NCI-H526 treated with DMSO at 0.1 percent for 48 hours (cell line): ENCODE results near the gene REG4.
"Not testable (repeated sequence)": the region's sequence is repeated elsewhere in the genome, so short reads cannot be mapped to it uniquely, and the experiment has no call there.

Experiments
- DNase-seq: peaks from one replicate; lab custom pipeline; 2025; lab: John Stamatoyannopoulos, UW

REG4 gene

GRCh38 chr1:119806489-119806888 is 4.8 kb downstream of the REG4 start:
- DNase-seq = no peak

- DNase-seq = no peak
These were observed 5.5 kb downstream of the REG4 start for GRCh38 chr1:119805746-119806145.

GRCh38 chr1:119805247-119805646 is 6.0 kb downstream of the REG4 start:
- no peak for DNase-seq

- no peak for DNase-seq
These were observed 11.6 kb downstream of the REG4 start for GRCh38 chr1:119799599-119800177.

GRCh38 chr1:119799003-119799402 is 12.3 kb downstream of the REG4 start:
- no peak for DNase-seq

- no peak for DNase-seq
These were observed 13.7 kb downstream of the REG4 start for GRCh38 chr1:119797606-119798005.

- no peak for DNase-seq
These were observed 14.1 kb downstream of the REG4 start for GRCh38 chr1:119797162-119797561.

- no peak for DNase-seq
These were observed 15.7 kb downstream of the REG4 start for GRCh38 chr1:119795261-119796200.

- DNase-seq = no peak
These were observed 16.4 kb downstream of the REG4 start for GRCh38 chr1:119794876-119795240.

GRCh38 chr1:119794230-119794875 is 16.9 kb downstream of the REG4 start:
- DNase-seq = no peak

- DNase-seq = no peak
These were observed 19.9 kb downstream of the REG4 start for GRCh38 chr1:119791377-119791776.

GRCh38 chr1:119790451-119791198 is 20.6 kb downstream of the REG4 start:
- DNase-seq = no peak

GRCh38 chr1:119787776-119788175 is 23.5 kb downstream of the REG4 start:
- DNase-seq = no peak

GRCh38 chr1:119786473-119787050 is 24.7 kb downstream of the REG4 start:
- DNase-seq = not testable (repeated sequence)

GRCh38 chr1:119786046-119786445 is 25.2 kb downstream of the REG4 start:
- DNase-seq = not testable (repeated sequence)

- DNase-seq = no peak
These were observed 27.0 kb downstream of the REG4 start for GRCh38 chr1:119784191-119784781.

- DNase-seq = no peak
These were observed 27.7 kb downstream of the REG4 start for GRCh38 chr1:119783354-119784185.

GRCh38 chr1:119782631-119783325 is 28.5 kb downstream of the REG4 start:
- no peak for DNase-seq

GRCh38 chr1:119781434-119782210 is 29.6 kb downstream of the REG4 start:
- DNase-seq = no peak
